ENCODE data around the gene NR2F2.

Gene NR2F2

GRCh38 chr15:96347181-96348111 lies 16.9 kb downstream of the NR2F2 start:
- no peak for DNase-seq (ENCODE audit: insufficient read length, low spot score)
- TF ChIP-seq POLR2AphosphoS5 (IDR thresholded peaks at IDR 0.05; ENCODE audit: low read depth, low read length) (no peak), TAF1 (IDR thresholded peaks at IDR 0.05; ENCODE audit: low read depth, low read length) (no peak), PAX5 (IDR thresholded peaks at IDR 0.05; ENCODE audit: insufficient read depth, low read length, severe bottlenecking) (no peak), POU2F2 (IDR thresholded peaks at IDR 0.05; ENCODE audit: low read depth, low read length) (no peak), SPI1 (IDR thresholded peaks at IDR 0.05; ENCODE audit: low read depth, low read length) (no peak)

GRCh38 chr15:96348112-96349027 lies 17.9 kb downstream of the NR2F2 start:
- DNase-seq (ENCODE audit: insufficient read length, low spot score), result no peak
- no peak for TF ChIP-seq POLR2A (IDR thresholded peaks at IDR 0.05; ENCODE audit: low read depth, low read length)
- FAIRE-seq, result no peak

More at GRCh38 chr15:96347181-96348111, 16.9 kb downstream of the NR2F2 start:
- no peak for FAIRE-seq

- TF ChIP-seq POLR2A (IDR thresholded peaks at IDR 0.05; ENCODE audit: low read depth, low read length) (no peak), TAF1 (IDR thresholded peaks at IDR 0.05; ENCODE audit: low read depth, low read length) (no peak), POU2F2 (IDR thresholded peaks at IDR 0.05; ENCODE audit: low read depth, low read length) (no peak), SPI1 (IDR thresholded peaks at IDR 0.05; ENCODE audit: low read depth, low read length) (no peak), PAX5 (IDR thresholded peaks at IDR 0.05; ENCODE audit: insufficient read depth, low read length, severe bottlenecking) (no peak), POLR2AphosphoS5 (IDR thresholded peaks at IDR 0.05; ENCODE audit: low read depth, low read length) (no peak)
- no peak for DNase-seq (ENCODE audit: insufficient read length, low spot score)
- FAIRE-seq, result no peak
These were observed 18.7 kb downstream of the NR2F2 start for GRCh38 chr15:96349034-96349856.

- no peak for TF ChIP-seq SPI1 (IDR thresholded peaks at IDR 0.05; ENCODE audit: low read depth, low read length)
- no peak for TF ChIP-seq POLR2AphosphoS5 (IDR thresholded peaks at IDR 0.05; ENCODE audit: low read depth, low read length)
- TF ChIP-seq PAX5 (IDR thresholded peaks at IDR 0.05; ENCODE audit: insufficient read depth, low read length, severe bottlenecking), result no peak
- TF ChIP-seq POU2F2 (IDR thresholded peaks at IDR 0.05; ENCODE audit: low read depth, low read length), result no peak
- TF ChIP-seq POLR2A (IDR thresholded peaks at IDR 0.05; ENCODE audit: low read depth, low read length), result no peak
- no peak for TF ChIP-seq TAF1 (IDR thresholded peaks at IDR 0.05; ENCODE audit: low read depth, low read length)
- FAIRE-seq (no peak), DNase-seq (ENCODE audit: insufficient read length, low spot score) (no peak)
These were observed 19.6 kb downstream of the NR2F2 start for GRCh38 chr15:96349857-96350720.

GRCh38 chr15:96350934-96351724 lies 20.6 kb downstream of the NR2F2 start:
- DNase-seq (ENCODE audit: insufficient read length, low spot score) (no peak), FAIRE-seq (no peak)
- TF ChIP-seq POLR2AphosphoS5 (IDR thresholded peaks at IDR 0.05; ENCODE audit: low read depth, low read length) (no peak), POLR2A (IDR thresholded peaks at IDR 0.05; ENCODE audit: low read depth, low read length) (no peak), POU2F2 (IDR thresholded peaks at IDR 0.05; ENCODE audit: low read depth, low read length) (no peak), SPI1 (IDR thresholded peaks at IDR 0.05; ENCODE audit: low read depth, low read length) (no peak), PAX5 (IDR thresholded peaks at IDR 0.05; ENCODE audit: insufficient read depth, low read length, severe bottlenecking) (no peak), TAF1 (IDR thresholded peaks at IDR 0.05; ENCODE audit: low read depth, low read length) (no peak)

GRCh38 chr15:96351761-96352603 lies 21.5 kb downstream of the NR2F2 start:
- DNase-seq (ENCODE audit: insufficient read length, low spot score) (no peak), FAIRE-seq (no peak)
- no peak for TF ChIP-seq POLR2AphosphoS5 (IDR thresholded peaks at IDR 0.05; ENCODE audit: low read depth, low read length)
- no peak for TF ChIP-seq SPI1 (IDR thresholded peaks at IDR 0.05; ENCODE audit: low read depth, low read length)
- no peak for TF ChIP-seq POLR2A (IDR thresholded peaks at IDR 0.05; ENCODE audit: low read depth, low read length)
- no peak for TF ChIP-seq TAF1 (IDR thresholded peaks at IDR 0.05; ENCODE audit: low read depth, low read length)
- no peak for TF ChIP-seq PAX5 (IDR thresholded peaks at IDR 0.05; ENCODE audit: insufficient read depth, low read length, severe bottlenecking)
- no peak for TF ChIP-seq POU2F2 (IDR thresholded peaks at IDR 0.05; ENCODE audit: low read depth, low read length)
